NCI-H1694 treated with DMSO at 0.1 percent for 48 hours (cell line): ENCODE results near the gene PPCDC.
"Not testable (repeated sequence)": the region's sequence is repeated elsewhere in the genome, so short reads cannot be mapped to it uniquely, and the experiment has no call there.

ENCODE experiments used
- DNase-seq: peaks from one replicate; lab custom pipeline; 2025; lab: John Stamatoyannopoulos, UW

The PPCDC gene

GRCh38 chr15:75067123-75067830, 43.9 kb downstream of the PPCDC start:
- no peak for DNase-seq

DNA sequence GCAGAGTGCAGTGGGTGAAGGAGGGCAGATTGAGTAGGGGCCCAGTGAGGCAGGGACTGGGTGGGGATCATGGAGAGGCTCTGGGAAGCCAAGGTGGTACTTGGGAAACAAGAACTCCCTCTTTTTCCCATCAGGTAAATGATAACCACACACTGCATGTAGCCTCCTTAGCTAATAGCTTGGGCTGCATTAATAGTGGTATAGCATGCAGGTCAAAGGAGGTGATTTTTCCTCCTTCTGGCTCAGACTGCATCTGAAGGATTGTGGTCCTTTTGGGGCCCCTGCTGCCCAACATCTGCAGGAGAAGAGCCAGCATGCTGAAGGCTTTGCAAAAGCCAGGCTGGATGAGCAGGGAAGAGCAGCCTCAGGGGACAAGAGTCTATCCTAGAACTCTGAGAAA, 45.4 kb downstream of the PPCDC start:
- no peak for DNase-seq

DNA sequence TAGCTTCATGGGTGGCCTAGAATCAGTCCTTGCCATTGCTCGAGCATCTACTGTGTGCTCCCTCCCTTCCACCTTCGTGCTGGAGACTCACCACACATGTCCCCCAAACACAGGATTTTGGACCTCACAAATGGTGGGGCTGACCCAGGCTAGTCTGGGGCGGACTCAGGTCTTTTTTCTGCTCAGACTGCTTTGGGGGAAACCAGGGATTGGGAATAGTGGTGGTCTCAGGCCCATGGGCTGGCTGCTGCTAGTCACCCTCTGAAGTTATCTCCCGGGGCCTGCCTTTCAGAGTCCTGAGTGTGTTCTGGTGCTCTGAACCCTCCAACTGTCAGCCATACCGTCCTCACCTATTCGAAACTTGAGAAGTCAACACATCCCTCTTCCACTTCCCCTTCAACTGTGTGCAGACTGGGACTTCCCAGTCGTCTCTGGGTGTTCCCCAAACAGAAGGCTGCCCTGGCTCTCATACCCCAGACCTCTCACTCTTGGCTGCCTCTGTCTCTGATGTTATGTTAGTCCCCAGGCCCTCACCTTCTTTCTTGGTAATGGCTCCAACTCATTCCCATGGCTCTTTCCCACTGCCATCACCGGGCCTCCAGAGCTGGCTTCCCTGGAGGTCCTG, 46.0 kb downstream of the PPCDC start:
- DNase-seq = no peak

DNA sequence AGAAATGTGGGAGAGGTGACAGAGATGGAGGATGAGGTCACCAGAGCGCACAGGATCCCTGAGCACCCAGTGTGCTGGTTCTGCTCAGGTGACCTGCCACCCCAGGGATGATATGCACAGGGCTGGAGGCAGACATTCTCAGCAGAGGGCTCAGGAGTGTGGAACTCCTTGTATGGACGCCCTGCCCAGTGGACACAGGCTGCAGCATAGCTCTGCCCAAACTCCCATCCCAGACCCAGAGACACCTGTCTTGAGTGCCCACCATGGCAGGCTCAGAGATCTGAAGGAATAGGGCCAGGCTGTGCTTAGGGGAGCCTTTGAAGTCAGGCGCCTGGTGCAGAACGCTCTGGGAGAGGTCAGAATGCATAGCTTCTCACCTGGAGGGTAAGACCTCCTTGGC, 47.3 kb downstream of the PPCDC start:
- no peak for DNase-seq

DNA sequence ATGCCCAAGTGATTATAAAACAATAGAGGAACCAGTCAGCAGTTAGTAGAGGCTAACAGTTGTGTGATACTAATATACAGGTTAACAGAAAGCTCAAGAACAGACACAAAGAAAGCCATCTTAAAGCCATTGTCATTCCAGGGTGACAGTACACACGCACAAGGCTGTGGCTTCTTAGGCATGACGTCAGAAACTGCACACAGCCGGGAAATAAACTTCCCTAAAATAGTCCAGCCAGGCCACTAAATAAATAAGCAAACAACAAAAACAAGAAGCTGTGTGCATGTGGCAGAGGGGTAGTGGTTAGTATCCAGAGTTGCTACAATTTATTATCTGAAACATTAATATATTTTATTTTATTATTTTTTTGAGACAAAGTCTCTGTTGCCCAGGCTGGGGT, 49.8 kb downstream of the PPCDC start:
- no peak for DNase-seq

GRCh38 chr15:75076277-75076676, 52.9 kb downstream of the PPCDC start:
- DNase-seq = no peak

GRCh38 chr15:75077551-75077961, 54.2 kb downstream of the PPCDC start:
- not testable (repeated sequence) for DNase-seq

DNA sequence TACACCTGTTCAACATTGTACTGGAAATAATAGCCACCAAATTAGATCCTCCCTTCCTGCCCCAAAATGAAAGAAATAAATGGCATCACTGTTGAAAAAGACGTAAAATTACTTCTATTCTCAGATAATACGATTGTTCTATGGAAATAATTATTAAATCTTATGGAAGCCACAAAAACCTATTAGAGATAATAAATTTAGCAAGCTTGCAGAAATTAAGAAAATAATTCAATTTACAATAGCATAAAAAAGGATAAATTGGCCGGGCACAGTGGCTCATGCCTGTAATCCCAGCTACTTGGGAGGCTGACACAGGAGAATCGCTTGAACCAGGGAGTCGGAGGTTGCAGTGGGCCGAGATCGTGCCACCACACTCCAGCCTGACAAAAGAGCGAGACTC, 57.8 kb downstream of the PPCDC start:
- no peak for DNase-seq

DNA sequence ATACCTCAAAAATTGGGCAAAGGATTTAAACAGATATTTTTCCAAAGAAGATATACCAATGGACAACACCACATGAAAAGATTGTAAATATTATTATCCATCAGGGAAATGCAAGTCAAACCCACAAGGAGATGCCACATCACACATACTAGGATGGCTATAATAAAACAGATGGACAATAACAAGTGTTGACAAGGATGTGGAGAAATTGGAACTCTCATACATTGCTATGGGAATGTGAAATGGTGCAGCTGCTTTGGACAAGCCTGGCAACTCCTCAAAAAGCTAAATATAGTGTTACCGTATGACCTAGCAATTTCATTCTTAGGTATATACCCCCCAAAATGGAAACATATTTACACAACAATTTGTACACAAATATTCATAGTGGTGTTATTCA, 59.3 kb downstream of the PPCDC start:
- DNase-seq = no peak

- not testable (repeated sequence) for DNase-seq
These were observed 62.3 kb downstream of the PPCDC start for GRCh38 chr15:75085708-75086107.

- DNase-seq = no peak
These were observed 66.3 kb downstream of the PPCDC start for GRCh38 chr15:75089456-75090387.

- DNase-seq = no peak
These were observed 67.0 kb downstream of the PPCDC start for GRCh38 chr15:75090388-75090734.

DNA sequence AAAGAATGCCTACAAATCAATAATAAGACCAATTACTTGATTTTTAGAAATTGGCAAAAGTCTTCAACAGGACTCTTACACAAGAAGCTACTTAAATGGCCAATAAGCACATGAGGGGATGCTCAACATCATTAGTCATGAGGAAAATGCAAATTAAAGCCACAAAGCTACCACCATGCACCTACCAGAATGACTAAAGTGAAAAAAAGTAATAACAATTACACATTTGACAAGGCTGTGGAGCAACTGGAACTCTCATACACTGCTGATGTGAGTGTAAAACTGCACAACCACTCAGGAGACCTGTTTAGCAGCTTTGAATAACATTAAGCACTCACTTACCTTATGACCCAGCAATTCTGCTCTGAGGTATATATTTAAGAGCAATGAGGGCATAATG, 68.4 kb downstream of the PPCDC start:
- DNase-seq = no peak

- DNase-seq = not testable (repeated sequence)
These were observed 71.6 kb downstream of the PPCDC start for GRCh38 chr15:75094961-75095478.

- no peak for DNase-seq
These were observed 72.2 kb downstream of the PPCDC start for GRCh38 chr15:75095594-75095993.

DNA sequence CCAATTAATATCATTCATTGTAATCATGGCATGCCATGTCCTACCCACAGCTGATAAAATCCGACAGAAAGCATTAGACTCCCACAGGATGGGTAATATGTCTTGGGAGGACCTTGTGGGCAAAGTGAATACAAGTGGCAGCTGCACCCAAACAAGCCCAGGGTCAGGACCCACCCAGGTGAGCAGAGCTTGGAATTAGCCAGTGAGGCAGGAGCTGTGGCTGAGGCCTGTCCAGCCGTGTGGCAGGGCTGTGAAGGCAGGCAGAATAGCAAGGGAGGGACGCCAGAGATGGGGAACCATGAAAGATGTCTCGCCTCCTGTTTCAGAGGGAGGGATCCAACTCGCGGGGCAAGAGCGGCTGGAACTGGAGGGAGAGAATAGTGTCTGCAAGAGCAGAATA, 74.5 kb downstream of the PPCDC start:
- DNase-seq = no peak

- no peak for DNase-seq
These were observed 75.0 kb downstream of the PPCDC start for GRCh38 chr15:75098404-75098803.
